ENCODE measurements around the gene FCER1G.

GRCh38 chr1:161215076-161215475 is at the start of gene FCER1G:
- TF ChIP-seq CTCF (IDR thresholded peaks at IDR 0.05) = no peak
- no peak for TF ChIP-seq POLR2AphosphoS5 (IDR thresholded peaks at IDR 0.05; ENCODE audit: insufficient read depth in 1 of 2, low read depth in 1 of 2)
